HUDEP-2 (cell line): Measurements from ENCODE around the gene RLF.
A peak's percentile ranks its signal among the peaks of the same experiment; 100 is the strongest.
"Not testable (repeated sequence)": the region's sequence is repeated elsewhere in the genome, so short reads cannot be mapped to it uniquely, and the experiment has no call there.

Source experiments
- DNase-seq, 76 experiments: peaks; one replicate each; lab custom pipeline; 2025; ENCODE audit not compliant: unreplicated experiment in 76 of 76; lab: John Stamatoyannopoulos, UW

Gene RLF

GRCh38 chr1:40167317-40167716, 6.1 kb downstream of the RLF start:
- DNase-seq, result no peak

DNA sequence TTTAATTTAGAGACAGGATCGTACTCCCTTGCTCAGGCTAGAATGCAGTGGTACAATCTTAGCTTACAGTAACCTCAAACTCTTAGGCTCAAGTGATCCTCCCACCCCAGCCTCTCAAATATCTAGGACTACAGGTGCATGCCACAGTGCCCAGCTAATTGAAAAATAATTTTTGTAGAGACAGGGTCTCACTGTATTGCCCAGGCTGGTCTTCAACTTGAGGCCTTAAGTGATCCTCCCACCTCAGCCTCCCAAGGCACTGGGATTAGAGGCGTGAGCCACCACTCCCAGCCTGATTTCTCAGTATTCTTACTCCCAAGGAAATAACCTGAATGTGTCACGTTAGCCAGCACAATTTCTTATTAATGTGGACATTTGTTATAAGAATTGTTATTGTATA, 9.8 kb downstream of the RLF start:
- DNase-seq, result no peak

DNA sequence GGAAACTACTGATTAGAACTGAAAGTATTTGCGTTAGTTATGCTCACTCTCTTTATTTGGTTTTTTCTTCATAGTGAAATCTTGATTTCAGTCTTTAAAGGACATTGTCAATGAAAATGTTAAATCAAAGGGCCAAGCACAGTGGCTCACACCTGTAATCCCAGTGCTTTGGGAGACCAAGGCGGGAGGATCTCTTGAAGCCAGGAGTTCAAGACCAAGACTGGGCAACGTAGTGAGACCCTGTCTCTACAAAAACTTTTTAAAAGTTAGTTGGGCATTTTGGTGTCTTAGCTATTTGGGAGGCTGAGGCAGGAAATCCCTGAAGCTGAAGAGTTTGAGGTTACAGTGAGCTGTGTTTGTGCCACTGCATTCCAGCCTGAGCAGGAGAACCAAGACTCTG, 13.6 kb downstream of the RLF start:
- DNase-seq, result no peak

- DNase-seq, result not testable (repeated sequence)
Observed at GRCh38 chr1:40176989-40177388, 15.8 kb downstream of the RLF start.

DNA sequence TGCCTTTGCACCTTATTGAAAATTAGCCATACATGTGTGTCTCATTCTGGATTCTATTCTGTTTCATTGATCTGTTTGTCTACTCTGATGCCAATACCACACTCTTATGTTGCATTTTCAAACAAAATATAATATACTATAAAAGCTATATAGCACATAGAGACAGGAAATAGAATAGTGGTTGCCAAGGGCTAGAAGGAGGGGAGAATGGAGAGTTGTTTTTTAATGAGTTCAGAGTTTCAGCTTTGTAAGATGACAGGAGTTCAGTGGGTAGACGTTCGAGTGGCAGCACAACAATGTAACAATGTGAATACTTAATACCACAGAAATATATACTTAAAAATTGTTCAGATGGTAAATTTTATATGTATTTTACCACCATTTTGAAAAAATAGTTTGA, 17.0 kb downstream of the RLF start:
- DNase-seq, result no peak

DNA sequence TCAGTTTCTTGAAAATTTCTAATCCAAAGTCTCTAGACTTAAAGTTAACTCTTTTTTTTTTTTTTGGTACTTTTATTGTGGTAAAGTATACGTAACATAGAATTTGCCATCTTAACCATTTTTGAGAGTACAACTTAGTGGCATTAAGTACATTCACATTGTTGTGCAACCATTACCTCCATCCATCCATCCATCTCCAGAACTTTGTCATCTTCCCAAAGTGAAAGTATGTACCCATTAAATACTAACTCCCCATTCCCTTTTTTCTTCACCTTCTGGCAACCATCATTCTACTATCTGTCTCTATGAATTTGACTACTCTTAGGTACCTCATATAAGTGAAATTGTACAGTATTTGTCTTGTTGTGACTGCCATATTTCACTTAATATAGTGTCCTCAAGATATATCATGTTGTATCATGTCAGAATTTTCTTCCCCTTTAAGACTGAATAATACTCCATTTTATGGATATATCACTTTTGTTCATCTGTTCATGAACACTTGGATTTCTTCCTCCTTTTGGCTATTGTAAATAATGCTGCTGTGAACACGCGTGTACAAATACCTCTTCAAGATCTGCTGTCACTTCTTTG, 18.4 kb downstream of the RLF start:
- DNase-seq, result no peak

- peak in 17 of 76 experiments; percentile 0 to 29 (median 13) for DNase-seq
Observed at GRCh38 chr1:40183055-40183710, 22.0 kb downstream of the RLF start.

- DNase-seq, result peak in 1 of 76 experiments; percentile 1
Observed at GRCh38 chr1:40184193-40184592, 23.0 kb downstream of the RLF start.

GRCh38 chr1:40185951-40186864, 25.0 kb downstream of the RLF start:
- no peak for DNase-seq

GRCh38 chr1:40187399-40187798, 26.2 kb downstream of the RLF start:
- DNase-seq, result no peak

- not testable (repeated sequence) for DNase-seq
Observed at GRCh38 chr1:40194639-40195038, 33.5 kb downstream of the RLF start.

GRCh38 chr1:40197656-40198055, 36.5 kb downstream of the RLF start:
- DNase-seq, result no peak

- no peak for DNase-seq
Observed at GRCh38 chr1:40199126-40199525, 37.9 kb downstream of the RLF start.

- DNase-seq, result no peak
Observed at GRCh38 chr1:40204856-40205255, 43.7 kb downstream of the RLF start.

GRCh38 chr1:40210511-40211204, 49.5 kb downstream of the RLF start:
- no peak for DNase-seq

DNA sequence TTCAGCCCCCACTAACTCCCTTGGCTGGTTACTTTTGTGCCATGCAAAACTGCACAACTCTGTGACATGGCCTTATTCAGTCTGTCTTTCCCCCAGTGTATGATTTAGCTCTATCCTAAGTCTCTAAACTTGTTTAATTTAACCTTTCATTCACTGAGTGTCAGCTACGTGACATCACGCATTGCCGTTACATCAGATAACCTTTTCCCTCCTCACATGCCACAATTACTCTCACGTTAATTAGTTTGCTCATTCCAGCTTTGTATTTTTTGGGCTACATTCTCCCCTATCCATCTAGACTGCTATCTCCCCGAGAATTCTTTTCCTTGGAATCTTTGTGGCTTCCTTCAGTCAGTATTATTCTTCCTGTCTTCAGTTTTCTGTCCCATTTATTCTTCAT, 57.1 kb downstream of the RLF start:
- DNase-seq, result no peak

GRCh38 chr1:40221471-40221905, 60.3 kb downstream of the RLF start:
- not testable (repeated sequence) for DNase-seq

DNA sequence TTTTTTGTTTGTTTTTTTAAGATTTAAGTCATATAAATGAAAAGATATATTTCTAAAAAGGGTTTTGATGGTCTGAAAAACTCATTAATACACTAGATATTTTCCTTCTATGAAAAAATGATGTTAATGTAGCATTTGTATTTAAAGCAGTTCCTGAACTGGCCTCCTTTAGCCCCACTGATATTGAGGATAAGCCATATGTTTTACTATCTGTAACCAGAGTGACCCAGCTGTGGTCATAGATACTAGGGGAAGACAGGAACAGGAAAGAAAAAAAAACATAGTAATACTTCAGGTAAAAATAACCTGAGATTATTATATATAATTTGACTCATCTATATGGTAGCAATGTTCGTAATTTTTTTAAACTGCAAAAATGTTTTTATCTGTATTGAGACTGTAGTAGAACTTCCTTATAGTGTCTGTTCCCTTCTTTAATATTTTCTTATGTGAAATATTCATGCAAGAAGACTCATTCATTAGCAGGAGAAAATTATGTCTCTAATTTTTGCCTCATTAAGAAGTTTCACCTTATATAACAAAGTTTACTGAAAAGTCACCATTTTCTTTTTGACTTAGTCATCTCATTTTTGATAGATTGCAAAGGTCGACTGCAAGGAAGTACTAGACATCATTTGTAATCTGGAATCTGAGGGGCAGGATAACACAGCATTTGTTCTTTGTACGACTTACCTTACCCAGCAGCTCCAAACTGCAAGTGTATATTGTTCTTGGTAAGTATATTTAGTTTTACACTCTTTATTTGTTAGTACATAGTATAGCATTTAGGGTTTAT, 61.0 kb downstream of the RLF start:
- DNase-seq, result peak in 19 of 76 experiments; percentile 2 to 42 (median 10)

GRCh38 chr1:40224040-40224439, 62.9 kb downstream of the RLF start:
- DNase-seq, result no peak

- DNase-seq, result no peak
Observed at GRCh38 chr1:40226192-40226591, 65.0 kb downstream of the RLF start.
